ENCODE data around the gene TNFSF18.

TNFSF18 gene

DNA sequence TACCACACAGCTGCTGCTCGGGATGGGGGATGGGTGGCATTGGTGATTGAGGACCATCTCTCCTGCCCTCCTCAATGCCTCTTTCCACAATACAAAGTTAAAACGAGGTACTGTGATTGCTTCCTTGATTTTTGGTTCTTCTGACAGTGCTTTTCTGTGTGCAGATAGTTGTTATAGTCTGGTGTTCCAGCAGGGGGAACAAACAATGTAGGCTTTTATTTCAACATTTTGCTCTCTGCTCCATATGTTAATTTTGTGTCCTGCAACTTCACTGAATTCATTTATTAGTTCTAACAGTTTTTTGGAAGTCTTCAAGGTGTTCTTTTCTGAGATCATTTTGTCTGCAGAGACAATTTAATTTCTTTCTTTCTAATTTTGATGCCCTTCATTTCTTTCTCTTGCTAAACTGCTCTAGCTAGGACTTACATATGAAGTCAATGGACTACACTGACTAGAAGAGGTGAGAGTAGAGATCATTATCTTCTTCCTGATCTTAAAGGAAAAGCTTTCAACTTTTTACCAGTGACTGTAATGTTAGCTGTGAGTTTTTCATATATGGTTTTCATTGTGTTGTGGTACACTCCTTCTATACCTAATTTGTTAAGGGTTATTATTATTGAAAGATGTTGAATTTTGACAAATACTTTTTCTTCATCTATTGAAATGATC is 45.4 kb downstream of the TNFSF18 start:
- no peak for DNase-seq (ENCODE audit: low read depth, low spot score)

DNA sequence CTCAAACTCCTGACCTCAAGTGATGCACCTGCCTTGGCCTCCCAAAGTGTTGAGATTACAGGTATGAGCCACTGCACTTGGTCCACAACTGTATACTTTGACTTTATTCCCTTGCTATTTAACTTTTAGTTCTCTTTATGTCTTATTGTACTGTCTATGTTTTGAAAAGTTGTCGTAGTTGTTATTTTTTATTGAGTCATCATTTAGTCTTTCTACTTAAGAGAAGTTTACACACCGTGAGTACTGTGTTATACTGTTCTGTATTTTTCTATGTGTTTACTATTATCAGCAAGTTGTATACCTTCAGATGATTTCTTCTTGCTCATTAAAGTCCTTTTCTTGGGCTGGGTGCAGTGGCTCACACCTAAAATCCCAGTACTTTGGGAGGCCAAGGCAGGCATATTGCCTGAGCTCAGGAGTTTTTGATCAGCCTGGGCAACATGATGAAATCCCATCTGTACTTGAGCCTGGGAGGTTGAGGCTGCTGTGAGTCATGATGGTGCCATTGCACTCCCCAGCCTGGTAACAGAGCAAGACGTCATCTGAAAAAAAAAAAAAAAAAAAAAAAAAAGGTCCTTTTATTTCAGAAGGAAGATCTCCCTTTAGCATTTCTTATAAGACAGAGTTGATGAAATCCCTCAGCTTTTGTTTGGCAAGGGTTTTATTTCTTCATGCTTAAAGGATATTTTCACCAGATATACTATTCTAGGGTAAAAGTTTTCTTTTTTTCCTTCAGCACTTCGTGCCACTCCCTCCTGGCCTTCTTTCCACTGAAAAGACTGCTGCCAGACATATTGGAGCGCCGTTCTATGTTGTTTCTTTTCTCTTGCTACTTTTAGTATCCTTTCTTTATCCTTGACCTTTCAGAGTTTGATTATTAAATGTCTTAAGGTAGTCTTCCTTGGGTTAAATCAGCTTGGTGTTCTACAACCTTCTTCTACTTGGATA is 47.6 kb downstream of the TNFSF18 start:
- no peak overlapping the region for H3K9ac ChIP-seq (ENCODE audit: insufficient read length)
- H3K36me3 ChIP-seq (ENCODE audit: insufficient read depth, low read length) = no peaks in the 10 kb centered on the region
- H3K9me3 ChIP-seq (ENCODE audit: low read depth, low read length) = no peaks in the 10 kb centered on the region
- no peak overlapping the region for H3K27ac ChIP-seq
- TF ChIP-seq POLR2AphosphoS5 (IDR thresholded peaks at IDR 0.05; ENCODE audit: borderline replicate concordance, low read depth, low read length) (no peak), EZH2 (IDR thresholded peaks at IDR 0.05) (no peak), FOXP2 (optimal IDR thresholded peaks at IDR 0.05; ENCODE audit: control extremely low read depth, extremely low read length, insufficient read depth) (no peak)
- DNase-seq (ENCODE audit: low read depth, low spot score) = no peak
- no peak overlapping the region for H3K4me3 ChIP-seq

More for the DNA sequence above, 45.4 kb downstream of the TNFSF18 start:
- no peaks in the 10 kb centered on the region for H3K36me3 ChIP-seq (ENCODE audit: insufficient read depth, low read length)
- H3K4me3 ChIP-seq = no peak overlapping the region
- no peak overlapping the region for H3K9ac ChIP-seq (ENCODE audit: insufficient read length)
- no peak overlapping the region for H3K27ac ChIP-seq
- no peaks in the 10 kb centered on the region for H3K9me3 ChIP-seq (ENCODE audit: low read depth, low read length)
- TF ChIP-seq POLR2AphosphoS5 (IDR thresholded peaks at IDR 0.05; ENCODE audit: borderline replicate concordance, low read depth, low read length) (no peak), FOXP2 (optimal IDR thresholded peaks at IDR 0.05; ENCODE audit: control extremely low read depth, extremely low read length, insufficient read depth) (no peak), EZH2 (IDR thresholded peaks at IDR 0.05) (no peak)

DNA sequence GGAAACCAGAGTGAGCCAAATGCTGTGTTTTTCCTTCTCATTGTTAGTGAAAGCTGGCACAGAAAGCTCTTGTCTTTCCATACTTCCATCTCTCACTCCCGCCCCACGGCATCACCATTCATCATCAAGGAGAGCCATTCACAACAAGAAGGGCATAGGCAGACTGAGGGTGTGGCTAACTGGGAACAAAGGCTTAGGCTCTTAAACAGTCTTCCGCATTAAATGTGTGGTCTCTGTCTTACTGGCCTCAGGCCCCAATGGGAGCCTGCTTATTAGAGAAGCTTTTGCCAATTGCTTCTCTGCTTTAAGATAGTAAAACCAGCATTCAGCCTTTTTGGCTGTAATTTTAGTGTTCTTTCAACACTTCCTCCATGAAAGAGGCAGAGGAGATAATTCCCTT is 51.4 kb downstream of the TNFSF18 start:
- no peak for TF ChIP-seq FOXP2 (optimal IDR thresholded peaks at IDR 0.05; ENCODE audit: control extremely low read depth, extremely low read length, insufficient read depth)
- no peak for TF ChIP-seq POLR2AphosphoS5 (IDR thresholded peaks at IDR 0.05; ENCODE audit: borderline replicate concordance, low read depth, low read length)
- Histone ChIP-seq H3K9me3 (ENCODE audit: low read depth, low read length) (no peaks in the 10 kb centered on the region), H3K27ac (no peak overlapping the region), H3K9ac (ENCODE audit: insufficient read length) (no peak overlapping the region), H3K4me3 (no peak overlapping the region), H3K36me3 (ENCODE audit: insufficient read depth, low read length) (no peaks in the 10 kb centered on the region)
- DNase-seq (ENCODE audit: low read depth, low spot score) = no peak

DNA sequence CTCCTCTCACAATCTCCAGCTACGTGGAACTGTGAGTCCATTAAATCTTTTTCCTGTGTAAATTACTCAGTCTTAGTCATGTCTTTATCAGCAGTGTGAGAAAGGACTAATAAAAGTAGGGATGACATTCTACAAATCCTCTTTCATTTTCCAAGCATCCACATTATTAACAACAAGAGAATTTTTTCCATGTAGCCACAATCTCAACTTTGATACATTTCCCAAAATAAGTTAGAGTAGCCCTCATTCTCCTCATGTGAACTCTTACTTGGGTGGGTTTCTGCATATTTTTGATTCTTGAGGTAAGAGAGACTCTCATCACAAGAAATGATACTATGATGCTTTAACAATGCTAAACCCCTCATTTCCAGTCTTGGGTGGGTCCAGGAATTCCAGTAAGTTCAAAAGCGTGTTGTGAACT is 52.8 kb downstream of the TNFSF18 start:
- TF ChIP-seq POLR2AphosphoS5 (IDR thresholded peaks at IDR 0.05; ENCODE audit: borderline replicate concordance, low read depth, low read length) (no peak), FOXP2 (optimal IDR thresholded peaks at IDR 0.05; ENCODE audit: control extremely low read depth, extremely low read length, insufficient read depth) (no peak), EZH2 (IDR thresholded peaks at IDR 0.05) (no peak)
- no peaks in the 10 kb centered on the region for H3K36me3 ChIP-seq (ENCODE audit: insufficient read depth, low read length)
- no peak for DNase-seq (ENCODE audit: low read depth, low spot score)
- H3K9ac ChIP-seq (ENCODE audit: insufficient read length) = no peak overlapping the region
- H3K27ac ChIP-seq = no peak overlapping the region
- H3K9me3 ChIP-seq (ENCODE audit: low read depth, low read length) = no peaks in the 10 kb centered on the region
- no peak overlapping the region for H3K4me3 ChIP-seq

DNA sequence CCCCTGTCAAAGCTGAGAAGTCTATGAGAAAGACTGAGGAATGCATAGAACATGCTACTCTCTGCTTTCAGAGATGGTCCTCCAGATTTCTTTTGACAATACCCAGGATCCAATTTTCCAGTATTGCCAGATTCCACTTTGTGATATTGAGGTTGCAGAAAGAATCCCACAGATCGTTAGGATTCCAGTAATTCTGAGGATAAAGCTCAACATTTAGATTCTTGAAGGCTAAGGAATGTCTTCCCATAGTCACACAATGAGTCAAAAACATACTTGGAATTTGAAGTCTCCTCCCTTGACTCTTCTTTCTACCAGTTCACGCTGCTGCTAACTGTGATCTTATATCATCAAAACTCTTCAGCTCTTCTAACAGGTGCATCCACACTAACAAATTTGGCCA is 57.1 kb downstream of the TNFSF18 start:
- H3K9ac ChIP-seq (ENCODE audit: insufficient read length) = no peak overlapping the region
- no peak overlapping the region for H3K4me3 ChIP-seq
- TF ChIP-seq FOXP2 (optimal IDR thresholded peaks at IDR 0.05; ENCODE audit: control extremely low read depth, extremely low read length, insufficient read depth) = no peak
- no peak for TF ChIP-seq EZH2 (IDR thresholded peaks at IDR 0.05)
- TF ChIP-seq POLR2AphosphoS5 (IDR thresholded peaks at IDR 0.05; ENCODE audit: borderline replicate concordance, low read depth, low read length) = no peak
- H3K36me3 ChIP-seq (ENCODE audit: insufficient read depth, low read length) = no peaks in the 10 kb centered on the region
- H3K27ac ChIP-seq = no peak overlapping the region
- no peak for DNase-seq (ENCODE audit: low read depth, low spot score)
- H3K9me3 ChIP-seq (ENCODE audit: low read depth, low read length) = no peaks in the 10 kb centered on the region

DNA sequence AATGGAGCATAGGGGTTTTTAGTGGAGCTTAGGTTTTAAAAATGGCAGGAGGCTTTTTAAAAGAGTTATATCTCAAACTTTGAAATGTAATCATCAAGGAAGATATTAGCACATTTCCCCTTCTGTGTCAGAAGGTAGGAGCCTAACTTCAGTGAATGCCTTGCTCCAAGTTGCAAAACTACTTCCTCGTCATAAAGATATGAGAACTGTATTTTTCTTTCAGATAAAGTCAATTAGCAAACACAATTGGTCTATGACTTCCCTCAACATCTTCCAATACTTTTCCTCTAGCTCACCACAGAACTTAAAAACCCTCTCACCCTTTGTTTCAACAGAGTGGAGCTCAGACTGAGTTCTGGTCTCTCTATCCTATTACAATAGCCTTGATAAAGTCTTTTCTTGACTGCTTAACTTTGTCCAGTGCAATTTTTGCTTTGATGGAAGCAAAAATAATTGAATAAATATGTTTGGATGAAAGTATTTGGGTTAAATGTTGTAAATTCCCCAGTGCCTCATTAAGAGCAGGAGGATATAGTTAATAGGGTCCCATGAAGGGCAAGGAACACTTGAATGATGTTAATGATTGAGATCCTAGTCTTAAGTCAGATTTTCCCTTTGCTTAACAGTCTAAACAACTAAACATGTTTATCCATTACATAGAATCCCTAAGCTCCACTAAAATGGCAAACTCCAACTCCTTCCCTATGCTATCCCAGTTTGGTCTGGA is 58.9 kb downstream of the TNFSF18 start:
- no peak overlapping the region for H3K27ac ChIP-seq
- TF ChIP-seq FOXP2 (optimal IDR thresholded peaks at IDR 0.05; ENCODE audit: control extremely low read depth, extremely low read length, insufficient read depth) (no peak), POLR2AphosphoS5 (IDR thresholded peaks at IDR 0.05; ENCODE audit: borderline replicate concordance, low read depth, low read length) (no peak), EZH2 (IDR thresholded peaks at IDR 0.05) (no peak)
- no peaks in the 10 kb centered on the region for H3K36me3 ChIP-seq (ENCODE audit: insufficient read depth, low read length)
- no peak for DNase-seq (ENCODE audit: low read depth, low spot score)
- no peak overlapping the region for H3K4me3 ChIP-seq
- no peak overlapping the region for H3K9ac ChIP-seq (ENCODE audit: insufficient read length)
- H3K9me3 ChIP-seq (ENCODE audit: low read depth, low read length) = no peaks in the 10 kb centered on the region

DNA sequence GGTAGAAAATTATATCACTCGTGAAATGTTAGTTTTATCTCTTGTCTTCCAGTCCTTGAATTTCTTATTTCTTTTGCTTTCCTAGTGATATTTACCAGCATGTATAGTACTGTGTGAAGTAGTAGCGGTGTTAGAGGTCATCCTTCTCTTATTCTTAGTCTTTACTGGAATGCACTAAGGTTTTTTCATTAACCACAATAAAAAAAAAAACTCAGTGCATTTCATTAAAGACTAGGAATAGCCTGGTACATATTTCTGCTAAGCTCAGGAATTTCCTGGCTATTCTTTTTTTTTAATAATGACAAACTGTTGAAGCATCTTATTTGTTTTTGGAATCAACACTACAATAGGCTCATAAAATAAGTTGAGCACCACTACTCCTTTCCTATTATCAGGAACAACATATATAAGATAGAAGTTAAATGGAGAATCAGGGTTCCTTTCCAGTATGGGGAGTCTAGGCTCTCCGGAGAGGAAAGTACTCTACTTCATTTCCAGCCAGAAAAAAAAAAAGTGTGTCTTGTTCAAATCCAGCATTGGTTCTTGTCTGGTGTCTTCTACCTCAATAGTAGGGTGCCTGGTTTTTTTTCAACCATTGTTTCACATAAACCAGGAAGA is 60.0 kb downstream of the TNFSF18 start:
- Histone ChIP-seq H3K27ac (no peak overlapping the region), H3K4me3 (no peak overlapping the region)
- TF ChIP-seq FOXP2 (optimal IDR thresholded peaks at IDR 0.05; ENCODE audit: control extremely low read depth, extremely low read length, insufficient read depth) (no peak), EZH2 (IDR thresholded peaks at IDR 0.05) (no peak), POLR2AphosphoS5 (IDR thresholded peaks at IDR 0.05; ENCODE audit: borderline replicate concordance, low read depth, low read length) (no peak)

More for the DNA sequence above, 60.0 kb downstream of the TNFSF18 start:
- no peaks in the 10 kb centered on the region for H3K36me3 ChIP-seq (ENCODE audit: insufficient read depth, low read length)
- DNase-seq (ENCODE audit: low read depth, low spot score) = no peak
- H3K9ac ChIP-seq (ENCODE audit: insufficient read length) = no peak overlapping the region
- H3K9me3 ChIP-seq (ENCODE audit: low read depth, low read length) = no peaks in the 10 kb centered on the region
